Karpas-422 (cell line): ENCODE measurements around the gene SLC8A3. TPM values are rescaled to one million over a fixed set of nuclear protein-coding genes. Genes with fewer than 3 reads are reported as not detected.

ENCODE experiments used
- DNase-seq: peaks from one replicate; pipeline ENCODE4 v3.0.0-alpha.2; 2015
- H2AFZ ChIP-seq: fragments of 200-600 bp; sonication (generic); 2 replicates; pipeline ENCODE4 v1.6.1; 2014; ENCODE audit warnings: antibody characterized with exemption, low read length, mixed read lengths
- H3K27ac ChIP-seq: fragments of 200-600 bp; sonication (generic); 2 replicates; pipeline ENCODE4 v1.5.1; 2014; ENCODE audit warnings: mild to moderate bottlenecking, low read length, moderate library complexity
- H3K27me3 ChIP-seq: fragments of 200-600 bp; sonication (generic); 2 replicates; pipeline ENCODE4 v1.6.1; 2014; ENCODE audit warnings: low read length, mixed read lengths
- H3K36me3 ChIP-seq: fragments of 200-600 bp; sonication (generic); 2 replicates; pipeline ENCODE4 v1.6.1; 2014; ENCODE audit warnings: low read length, mixed read lengths; ENCODE audit not compliant: insufficient read depth
- H3K4me1 ChIP-seq: fragments of 200-600 bp; sonication (generic); 2 replicates; pipeline ENCODE4 v1.6.1; 2014; ENCODE audit warnings: mild to moderate bottlenecking, low read length, mixed read lengths
- H3K4me2 ChIP-seq: fragments of 200-600 bp; sonication (generic); 2 replicates; pipeline ENCODE4 v1.6.1; 2014; ENCODE audit warnings: low read length, low read depth, mild to moderate bottlenecking; ENCODE audit not compliant: poor library complexity, severe bottlenecking
- H3K4me3 ChIP-seq: fragments of 200-600 bp; sonication (generic); 2 replicates; pipeline ENCODE4 v1.5.1; 2014; ENCODE audit warnings: mild to moderate bottlenecking, antibody characterized with exemption, low read length, mixed read lengths
- H3K79me2 ChIP-seq: fragments of 200-600 bp; sonication (generic); 2 replicates; pipeline ENCODE4 v1.6.1; 2014; ENCODE audit warnings: mild to moderate bottlenecking, low read length, mixed read lengths
- H3K9ac ChIP-seq: fragments of 200-600 bp; sonication (generic); 2 replicates; pipeline ENCODE4 v1.6.0; 2014; ENCODE audit warnings: low read length
- H3K9me2 ChIP-seq: fragments of 200-600 bp; sonication (generic), shearing (Covaris generic); replicated peaks from 2 replicates; pipeline ENCODE4 v1.6.0; 2014; ENCODE audit warnings: mild to moderate bottlenecking, low read length, moderate library complexity; ENCODE audit not compliant: insufficient read depth
- H3K9me3 ChIP-seq: fragments of 300-700, 200-600 bp; sonication (generic); 2 replicates; pipeline ENCODE4 v1.6.1; 2014; ENCODE audit warnings: low read length, mixed read lengths
- H4K20me1 ChIP-seq: fragments of 200-600 bp; sonication (generic); 2 replicates; pipeline ENCODE4 v1.6.1; 2014; ENCODE audit warnings: mild to moderate bottlenecking, antibody characterized with exemption, low read length, low read depth; ENCODE audit not compliant: insufficient read depth
- total RNA-seq: library from RNA; depleted of rRNA; stranded (reverse); fragments of >200 nt; shearing (Covaris generic); gene quantifications from 2 replicates; pipeline ENCODE4 v1.2.3, GENCODE V29; 2014; ENCODE audit warnings: low replicate concordance

SLC8A3 gene
- total RNA-seq, 1 experiment from 2014 or later = not detected

DNA sequence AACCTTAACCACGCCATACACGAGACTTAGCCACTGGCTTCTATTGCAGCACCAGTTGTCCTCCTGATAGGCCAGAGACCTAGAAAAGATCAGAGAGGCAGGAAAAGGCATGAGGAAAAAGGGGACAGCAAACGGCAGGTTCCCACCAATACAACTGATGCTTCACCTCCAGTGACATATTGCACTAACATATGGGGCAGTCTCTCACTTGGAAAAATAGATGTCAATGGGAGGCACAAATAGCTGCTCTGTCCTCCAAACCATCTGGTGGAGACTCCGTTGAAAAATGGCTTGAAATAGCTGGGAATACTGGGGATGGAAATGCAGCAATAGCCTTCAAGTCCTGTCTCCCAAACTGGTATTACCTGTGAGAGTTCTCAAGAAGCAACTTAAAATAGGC, 20.3 kb downstream of the SLC8A3 start:
- Histone ChIP-seq H3K4me1 (peaks cover 8% of the 10 kb centered on the region), H3K27ac (no peak overlapping the region), H2AFZ (no peak overlapping the region), H3K4me3 (no peak overlapping the region), H3K36me3 (no peaks in the 10 kb centered on the region), H3K4me2 (no peak overlapping the region), H3K9me3 (no peaks in the 10 kb centered on the region), H3K9me2 (no peaks in the 10 kb centered on the region), H3K79me2 (no peaks in the 10 kb centered on the region), H4K20me1 (no peaks in the 10 kb centered on the region; the same call in 1 of the 2 replicates), H3K27me3 (no peaks in the 10 kb centered on the region), H3K9ac (no peak overlapping the region)
- no peak for DNase-seq

DNA sequence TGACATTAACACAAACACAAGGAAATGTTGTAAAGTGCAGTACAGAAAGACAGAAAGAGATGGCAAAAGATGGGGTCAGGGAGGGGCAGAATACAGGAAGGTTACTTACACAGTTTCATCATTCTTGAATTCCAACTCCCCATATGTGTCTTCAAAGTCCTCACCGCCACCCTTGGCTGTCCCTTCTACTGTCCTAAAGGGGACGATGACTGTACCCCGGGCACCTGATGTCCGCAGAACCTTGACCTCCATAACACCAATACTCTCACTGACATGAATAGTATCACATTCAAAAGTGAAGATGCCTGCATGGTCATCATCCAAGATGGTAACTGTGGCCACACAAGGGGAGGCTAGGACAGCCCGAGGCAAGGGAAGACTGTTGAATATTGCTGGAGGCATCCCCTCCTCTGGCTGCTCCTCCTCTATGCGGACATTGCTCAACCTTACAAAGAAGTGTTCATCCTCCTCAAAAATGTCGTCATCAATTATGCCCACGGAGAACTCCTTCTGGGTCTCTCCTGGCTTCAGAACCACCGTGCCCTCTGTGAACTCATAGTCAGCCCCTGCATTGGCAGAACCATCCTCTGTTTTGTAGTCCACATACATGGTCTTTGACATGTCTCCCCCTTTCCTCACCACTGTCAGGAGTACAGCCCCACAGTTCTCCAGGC, 22.1 kb downstream of the SLC8A3 start:
- Histone ChIP-seq H3K9me2 (no peaks in the 10 kb centered on the region), H3K79me2 (no peaks in the 10 kb centered on the region), H3K27me3 (no peaks in the 10 kb centered on the region), H3K9me3 (no peaks in the 10 kb centered on the region), H4K20me1 (no peaks in the 10 kb centered on the region), H3K4me1 (peaks cover 26% of the 10 kb centered on the region), H3K27ac (no peak overlapping the region), H3K4me2 (no peak overlapping the region), H3K4me3 (no peak overlapping the region), H3K36me3 (no peaks in the 10 kb centered on the region), H2AFZ (no peak overlapping the region), H3K9ac (no peak overlapping the region)
- no peak for DNase-seq

- no peaks in the 10 kb centered on the region for H3K79me2 ChIP-seq
- H3K9ac ChIP-seq = no peak overlapping the region
- peak; percentile 55 for DNase-seq
- H3K36me3 ChIP-seq = no peaks in the 10 kb centered on the region
- H3K9me2 ChIP-seq = no peaks in the 10 kb centered on the region
- H2AFZ ChIP-seq = no peak overlapping the region
- H3K27ac ChIP-seq = no peak overlapping the region
- no peaks in the 10 kb centered on the region for H4K20me1 ChIP-seq
- H3K27me3 ChIP-seq = no peaks in the 10 kb centered on the region
- H3K9me3 ChIP-seq = no peaks in the 10 kb centered on the region
- no peak overlapping the region for H3K4me3 ChIP-seq
- H3K4me2 ChIP-seq = peak overlapping the region; percentile 34
- peaks cover 31% of the 10 kb centered on the region for H3K4me1 ChIP-seq
Measured at GRCh38 chr14:70162358-70162757, 26.4 kb downstream of the SLC8A3 start.

DNA sequence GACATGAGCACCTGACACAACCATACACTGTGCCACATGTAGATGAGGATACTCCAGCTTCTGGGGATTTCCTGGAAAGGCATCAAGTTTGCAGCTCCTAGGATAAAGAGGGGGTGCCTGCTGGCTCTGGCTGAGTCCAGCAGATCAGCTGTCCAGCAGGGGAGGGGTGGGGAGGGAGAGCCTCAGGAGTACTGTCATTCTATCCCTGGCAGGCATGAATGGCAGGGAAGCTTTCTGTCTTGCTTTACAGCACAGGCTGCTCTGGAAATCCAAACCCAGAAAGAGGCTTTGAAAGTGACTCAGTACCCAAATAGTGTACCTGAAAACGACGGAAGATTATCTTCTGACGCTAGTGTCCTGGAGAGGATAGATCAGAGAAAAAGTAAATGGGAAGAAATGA, 32.2 kb downstream of the SLC8A3 start:
- Histone ChIP-seq H3K9me2 (no peaks in the 10 kb centered on the region), H4K20me1 (no peaks in the 10 kb centered on the region), H3K4me2 (no peak overlapping the region), H3K9ac (no peak overlapping the region), H3K4me1 (peaks cover 5% of the 10 kb centered on the region), H3K79me2 (no peaks in the 10 kb centered on the region), H3K27me3 (no peaks in the 10 kb centered on the region), H2AFZ (no peak overlapping the region), H3K27ac (no peak overlapping the region), H3K4me3 (no peak overlapping the region), H3K36me3 (no peaks in the 10 kb centered on the region), H3K9me3 (no peaks in the 10 kb centered on the region)
- DNase-seq = no peak

- Histone ChIP-seq H4K20me1 (no peaks in the 10 kb centered on the region), H3K79me2 (no peaks in the 10 kb centered on the region), H3K9ac (no peak overlapping the region), H3K27ac (no peak overlapping the region), H3K4me2 (no peak overlapping the region), H3K4me3 (no peak overlapping the region), H3K9me2 (no peaks in the 10 kb centered on the region), H3K27me3 (no peaks in the 10 kb centered on the region), H3K9me3 (no peaks in the 10 kb centered on the region), H3K4me1 (peaks cover 9% of the 10 kb centered on the region), H3K36me3 (no peaks in the 10 kb centered on the region), H2AFZ (no peak overlapping the region)
- DNase-seq = no peak
Measured at GRCh38 chr14:70152704-70153103, 36.0 kb downstream of the SLC8A3 start.

DNA sequence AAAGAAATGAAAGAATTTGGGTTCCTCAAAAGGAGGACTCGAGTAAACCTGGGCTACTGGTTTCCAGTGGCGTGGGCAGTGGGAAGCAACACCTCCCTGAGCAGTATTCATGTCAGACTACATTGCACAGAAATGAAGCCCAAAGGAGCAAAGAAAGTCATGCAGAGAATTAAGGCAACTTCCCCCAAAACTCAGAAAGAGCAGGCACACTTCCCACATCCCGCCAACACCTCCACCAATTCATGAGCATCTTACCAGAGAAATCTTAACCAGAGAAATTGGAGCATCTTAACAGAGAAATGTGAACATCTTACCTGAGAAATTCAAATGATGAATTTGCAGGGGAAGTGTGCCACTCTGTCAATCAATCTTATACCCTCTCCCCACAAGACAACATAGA, 36.7 kb downstream of the SLC8A3 start:
- no peaks in the 10 kb centered on the region for H4K20me1 ChIP-seq
- H3K4me1 ChIP-seq = peaks cover 9% of the 10 kb centered on the region
- no peaks in the 10 kb centered on the region for H3K27me3 ChIP-seq
- no peak overlapping the region for H2AFZ ChIP-seq
- no peak overlapping the region for H3K27ac ChIP-seq
- no peaks in the 10 kb centered on the region for H3K36me3 ChIP-seq
- DNase-seq = no peak
- no peaks in the 10 kb centered on the region for H3K9me3 ChIP-seq
- no peak overlapping the region for H3K4me3 ChIP-seq
- no peak overlapping the region for H3K9ac ChIP-seq
- H3K79me2 ChIP-seq = no peaks in the 10 kb centered on the region
- no peaks in the 10 kb centered on the region for H3K9me2 ChIP-seq
- H3K4me2 ChIP-seq = no peak overlapping the region

DNA sequence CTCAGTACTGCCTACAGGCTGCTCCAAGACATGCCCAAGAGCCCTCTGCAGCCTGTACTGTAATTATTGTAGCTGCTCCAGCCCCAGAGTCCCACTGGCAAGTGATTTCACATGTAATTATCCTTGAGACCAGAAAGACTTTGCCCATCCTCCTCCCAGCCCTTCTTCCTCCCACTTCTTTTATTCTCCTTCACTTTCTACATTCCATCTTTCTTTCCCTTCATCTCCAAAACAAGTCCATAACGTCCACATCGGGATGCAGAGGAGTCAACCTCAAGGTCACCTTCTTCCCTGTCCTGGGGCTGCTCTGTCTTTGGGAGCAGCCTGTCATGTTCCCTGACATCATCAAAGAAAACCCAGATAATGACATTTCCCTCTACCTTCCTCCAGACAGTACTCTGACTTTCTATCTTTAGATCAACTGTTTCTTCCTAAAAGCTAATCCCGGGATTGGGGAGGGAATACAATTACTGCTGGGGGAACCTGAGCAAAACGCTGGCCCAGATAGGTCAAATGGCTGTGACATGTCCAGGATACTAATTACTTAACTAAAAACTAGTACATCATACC, 39.1 kb downstream of the SLC8A3 start:
- Histone ChIP-seq H3K4me1 (peaks cover 9% of the 10 kb centered on the region), H4K20me1 (no peaks in the 10 kb centered on the region), H2AFZ (no peak overlapping the region), H3K79me2 (no peaks in the 10 kb centered on the region), H3K27ac (no peak overlapping the region), H3K9me2 (no peaks in the 10 kb centered on the region), H3K27me3 (no peaks in the 10 kb centered on the region), H3K4me3 (no peak overlapping the region), H3K9me3 (no peaks in the 10 kb centered on the region), H3K4me2 (no peak overlapping the region), H3K36me3 (no peaks in the 10 kb centered on the region), H3K9ac (no peak overlapping the region)
- no peak for DNase-seq

DNA sequence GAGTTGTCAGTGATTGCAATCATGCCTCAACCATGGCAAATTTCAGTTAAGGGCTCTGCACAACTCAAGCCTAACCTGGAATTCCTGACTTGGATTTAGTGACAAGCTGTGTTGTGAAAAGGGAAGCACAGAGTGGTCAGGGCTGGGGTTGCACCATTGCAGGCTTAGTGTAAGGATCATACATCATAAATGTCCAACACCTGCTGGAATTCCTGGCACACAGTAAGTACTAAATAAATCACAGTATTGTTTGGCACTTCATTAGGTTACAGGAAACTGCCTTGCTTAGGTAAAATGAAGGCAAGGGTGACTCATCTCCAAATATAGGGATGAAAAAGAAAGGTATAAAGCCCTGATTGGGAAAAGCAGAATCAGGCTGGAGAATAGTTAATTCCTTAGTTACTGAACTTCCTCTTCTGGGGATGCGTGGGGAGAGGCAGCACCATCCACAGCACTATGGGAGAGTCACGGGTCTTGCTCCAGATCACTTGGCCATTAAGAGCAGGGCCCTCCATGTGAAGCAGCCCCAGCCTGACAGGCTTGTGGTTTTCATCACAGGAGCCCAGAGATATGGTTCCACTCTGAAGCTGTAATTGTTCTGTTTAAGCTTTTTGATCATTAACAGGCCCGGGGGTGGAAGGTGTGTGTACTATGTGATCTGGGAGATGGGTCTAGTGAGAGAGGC, 39.7 kb downstream of the SLC8A3 start:
- Histone ChIP-seq H3K79me2 (no peaks in the 10 kb centered on the region), H3K9ac (no peak overlapping the region), H3K4me3 (no peak overlapping the region), H3K9me3 (no peaks in the 10 kb centered on the region), H3K4me2 (no peak overlapping the region), H4K20me1 (no peaks in the 10 kb centered on the region), H3K36me3 (no peaks in the 10 kb centered on the region), H3K27ac (no peak overlapping the region), H3K4me1 (peaks cover 9% of the 10 kb centered on the region), H2AFZ (no peak overlapping the region), H3K27me3 (no peaks in the 10 kb centered on the region), H3K9me2 (no peaks in the 10 kb centered on the region)
- no peak for DNase-seq
